Measurements from ENCODE around the gene TNNC2.

The TNNC2 gene

GRCh38 chr20:45775411-45775810 is 51.7 kb downstream of the TNNC2 start:
- DNase-seq (ENCODE audit: low spot score): no peak
- in situ Hi-C loops (cut with MboI; ENCODE audit: low pct_unique_long_range_greater_than_20kb, low sequenced_read_pairs, unreplicated experiment): no loop called here
- TF ChIP-seq CTCF (IDR thresholded peaks at IDR 0.05; ENCODE audit: extremely low read depth, insufficient read depth, missing control alignments): no peak

- in situ Hi-C loops (cut with MboI; ENCODE audit: low pct_unique_long_range_greater_than_20kb, low sequenced_read_pairs, unreplicated experiment): loop anchor here (25.0 kb wide), 2 partner anchors 188 to 313 kb away; partner anchors contain the start of genes WFDC2 and WFDC8
- TF ChIP-seq CTCF (IDR thresholded peaks at IDR 0.05; ENCODE audit: extremely low read depth, insufficient read depth, missing control alignments): no peak
These were observed 52.2 kb downstream of the TNNC2 start for GRCh38 chr20:45774945-45775344.

More at GRCh38 chr20:45774945-45775344, 52.2 kb downstream of the TNNC2 start:
- DNase-seq (ENCODE audit: low spot score): no peak
